Epithelial cell of proximal tubule (primary cell): ENCODE data around the gene SSBP2. TPM values are rescaled to one million over a fixed set of nuclear protein-coding genes. Genes with fewer than 3 reads are reported as not detected.

Experiments used
- DNase-seq: peaks from one replicate; pipeline ENCODE4 v3.0.0-alpha.2; 2011; ENCODE audit warnings: low read depth
- H3K4me3 ChIP-seq: 2 replicates; pipeline ENCODE4 v1.5.1; 2011; ENCODE audit warnings: low read depth, mild to moderate bottlenecking, low read length
- total RNA-seq: library from RNA; depleted of rRNA; stranded (reverse); fragments of >200 nt; gene quantifications from 2 replicates; pipeline ENCODE4 v1.2.3, GENCODE V29; 2015
- TF ChIP-seq, protein P1 (sequence below): conservative IDR thresholded peaks from 2 replicates; pipeline ENCODE4 v1.5.1; 2012; ENCODE audit warnings: low read depth, mild to moderate bottlenecking, low read length

Gene SSBP2
- total RNA-seq, 1 donor from 2014 or later: 3.9 TPM

DNA sequence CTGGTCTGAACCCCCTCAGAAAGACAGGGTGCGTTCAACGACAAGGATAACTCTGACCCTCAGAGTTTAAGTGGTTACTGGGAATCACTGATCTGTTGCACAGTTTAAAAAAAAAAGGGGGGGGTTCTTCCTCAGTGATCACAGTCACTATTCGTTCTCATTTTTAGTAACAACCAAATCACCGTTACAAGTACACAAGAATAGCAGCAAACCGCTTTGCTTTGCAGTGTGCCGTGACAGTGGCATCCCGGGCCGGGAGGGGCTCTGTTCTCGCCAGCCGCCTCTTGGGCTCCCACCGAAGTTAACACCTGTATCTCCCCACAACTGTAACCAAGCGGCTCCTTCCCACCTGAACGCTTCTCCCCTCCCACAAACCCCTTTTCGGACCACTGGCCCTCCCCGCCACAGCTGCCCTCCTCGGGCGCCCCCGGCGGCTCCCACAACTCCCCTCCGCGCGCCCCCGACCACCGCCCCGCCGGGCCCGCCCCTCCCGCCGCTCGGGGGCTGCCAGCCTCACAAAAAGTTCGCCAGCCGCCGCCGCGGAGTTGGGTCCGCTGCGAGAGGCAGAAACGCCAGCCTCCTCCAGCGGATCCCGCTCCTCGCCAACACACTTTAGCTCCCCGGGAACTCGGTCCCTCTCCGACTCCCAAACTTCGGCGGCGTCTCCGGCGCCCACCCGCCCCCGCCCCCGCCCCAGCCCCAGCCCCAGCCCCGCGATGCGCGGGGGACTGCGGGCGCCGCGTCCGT, 1.2 kb downstream of the SSBP2 start:
- peak overlapping the region; percentile 82 for H3K4me3 ChIP-seq
- DNase-seq: no peak
- TF ChIP-seq, protein P1, sequence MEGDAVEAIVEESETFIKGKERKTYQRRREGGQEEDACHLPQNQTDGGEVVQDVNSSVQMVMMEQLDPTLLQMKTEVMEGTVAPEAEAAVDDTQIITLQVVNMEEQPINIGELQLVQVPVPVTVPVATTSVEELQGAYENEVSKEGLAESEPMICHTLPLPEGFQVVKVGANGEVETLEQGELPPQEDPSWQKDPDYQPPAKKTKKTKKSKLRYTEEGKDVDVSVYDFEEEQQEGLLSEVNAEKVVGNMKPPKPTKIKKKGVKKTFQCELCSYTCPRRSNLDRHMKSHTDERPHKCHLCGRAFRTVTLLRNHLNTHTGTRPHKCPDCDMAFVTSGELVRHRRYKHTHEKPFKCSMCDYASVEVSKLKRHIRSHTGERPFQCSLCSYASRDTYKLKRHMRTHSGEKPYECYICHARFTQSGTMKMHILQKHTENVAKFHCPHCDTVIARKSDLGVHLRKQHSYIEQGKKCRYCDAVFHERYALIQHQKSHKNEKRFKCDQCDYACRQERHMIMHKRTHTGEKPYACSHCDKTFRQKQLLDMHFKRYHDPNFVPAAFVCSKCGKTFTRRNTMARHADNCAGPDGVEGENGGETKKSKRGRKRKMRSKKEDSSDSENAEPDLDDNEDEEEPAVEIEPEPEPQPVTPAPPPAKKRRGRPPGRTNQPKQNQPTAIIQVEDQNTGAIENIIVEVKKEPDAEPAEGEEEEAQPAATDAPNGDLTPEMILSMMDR: no peak

DNA sequence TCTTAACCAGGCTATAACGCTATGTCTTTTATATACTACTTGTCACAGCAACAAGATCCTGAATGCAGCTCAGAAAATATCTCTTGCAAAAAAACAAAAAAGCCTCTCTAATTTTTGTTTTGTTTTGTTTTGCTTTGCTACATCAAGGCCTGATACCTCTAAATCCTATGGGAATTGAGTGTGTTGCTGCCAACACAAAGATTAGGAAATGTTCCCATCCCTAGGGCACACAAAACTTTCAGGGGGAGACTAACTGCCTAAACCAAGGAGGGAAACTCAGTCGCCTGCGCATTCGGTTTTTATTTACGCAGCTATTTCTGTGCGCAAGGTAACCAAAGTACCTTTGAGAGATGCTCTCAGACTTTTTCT, 1.7 kb downstream of the SSBP2 start:
- DNase-seq: no peak
- peak overlapping the region; percentile 82 for H3K4me3 ChIP-seq
- TF ChIP-seq, protein P1: no peak

DNA sequence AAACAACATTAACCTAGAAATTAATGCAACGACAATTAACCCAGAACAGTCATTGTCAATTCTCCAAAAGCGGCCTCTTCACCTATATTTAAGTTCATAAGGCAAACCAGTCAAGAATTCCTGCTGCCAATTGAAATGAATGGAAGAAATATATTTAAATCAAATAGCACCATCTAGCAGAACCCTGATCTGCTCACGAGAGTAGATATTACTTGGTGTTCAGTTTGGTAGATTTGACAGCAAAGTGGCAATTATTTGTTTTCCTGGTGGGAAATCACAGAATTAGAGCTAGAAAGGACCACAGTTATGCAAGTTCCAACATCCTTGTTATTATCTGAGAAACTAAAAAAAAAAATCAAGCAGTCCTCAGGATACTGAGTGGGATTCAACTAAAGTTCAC, 2.3 kb downstream of the SSBP2 start:
- TF ChIP-seq, protein P1: no peak
- no peak for DNase-seq
- no peak overlapping the region for H3K4me3 ChIP-seq

DNA sequence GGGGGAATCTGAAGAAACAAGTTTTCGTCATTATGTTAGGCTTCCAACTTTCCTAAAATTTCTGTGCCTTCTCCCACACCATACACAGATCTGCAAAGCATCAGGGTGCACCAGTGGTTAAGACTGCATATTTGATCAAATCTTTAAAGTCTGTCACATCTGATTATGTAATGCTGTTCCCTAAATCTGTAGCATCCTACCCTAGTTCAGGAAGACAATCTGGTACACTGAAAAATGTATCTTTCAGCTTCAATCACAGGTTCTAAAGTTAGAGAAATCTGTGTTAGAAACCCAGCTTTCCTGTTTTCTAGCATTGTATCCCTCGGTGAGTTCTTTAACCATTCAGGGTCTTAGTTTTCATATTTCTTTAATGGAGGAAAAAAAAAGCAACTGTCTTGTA, 3.9 kb downstream of the SSBP2 start:
- TF ChIP-seq, protein P1: no peak
- no peak for DNase-seq

DNA sequence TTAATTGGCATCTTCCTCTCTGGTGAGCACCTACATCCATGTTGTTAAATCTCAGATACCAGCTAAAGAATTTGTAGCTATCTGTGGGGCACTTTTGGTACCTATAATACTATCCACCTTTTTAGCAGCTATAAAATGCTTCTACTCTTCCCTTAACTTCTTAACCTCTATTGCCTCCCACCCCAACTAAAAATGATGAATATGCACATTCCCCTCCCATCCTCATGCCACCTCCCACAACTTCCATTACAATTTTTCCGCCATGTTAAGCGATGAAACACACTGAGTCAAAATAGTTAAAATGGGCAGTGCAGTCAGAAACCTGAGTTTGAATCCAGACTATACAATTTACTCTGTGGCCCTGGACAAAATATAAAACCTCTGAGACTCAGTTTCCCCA, 10.1 kb downstream of the SSBP2 start:
- no peak overlapping the region for H3K4me3 ChIP-seq
- no peak for DNase-seq
- TF ChIP-seq, protein P1: no peak

More for the DNA sequence above, 3.9 kb downstream of the SSBP2 start:
- H3K4me3 ChIP-seq: no peak overlapping the region

DNA sequence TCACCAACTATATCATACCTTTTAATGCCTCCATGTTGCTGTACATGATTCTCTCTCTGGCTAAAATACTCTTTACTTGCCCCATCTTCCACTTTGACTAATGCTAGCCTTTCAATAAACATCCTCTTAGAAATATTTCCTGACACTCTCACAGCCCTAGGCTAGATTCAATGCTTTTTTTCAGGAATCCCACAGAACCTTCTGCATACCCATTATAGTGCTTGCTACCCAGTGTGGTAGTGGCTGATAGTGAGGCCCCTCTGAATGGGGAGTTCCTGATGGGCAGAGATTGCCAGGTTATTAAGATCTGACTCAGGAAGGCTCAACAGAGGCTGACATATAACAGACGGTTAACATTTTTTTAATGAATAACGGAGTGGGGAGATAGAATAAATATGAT, 11.6 kb downstream of the SSBP2 start:
- no peak for DNase-seq
- no peak overlapping the region for H3K4me3 ChIP-seq

More for the DNA sequence above, 11.6 kb downstream of the SSBP2 start:
- TF ChIP-seq, protein P1: no peak
